Vagina (tissue), 2 donors: ENCODE results near the gene AKAP8L. TPM values are rescaled to one million over a fixed set of nuclear protein-coding genes. Genes with fewer than 3 reads are reported as not detected.
"Not testable (repeated sequence)": the region's sequence is repeated elsewhere in the genome, so short reads cannot be mapped to it uniquely, and the experiment has no call there.

ENCODE experiments used
- DNase-seq, 2 donors: peaks; one replicate each; pipeline ENCODE4 v3.0.0-alpha.2; 2017; ENCODE audit errors: extremely low spot score in 2 of 2
- H3K27ac ChIP-seq: fragments of 200-600 bp; sonication (generic); one replicate; pipeline ENCODE4 v1.5.1; 2019
- H3K27me3 ChIP-seq: fragments of 200-600 bp; sonication (generic); one replicate; pipeline ENCODE4 v1.5.1; 2019
- H3K36me3 ChIP-seq, 2 donors: fragments of 200-600 bp; sonication (generic); one replicate each; pipeline ENCODE4 v1.5.1; 2017 to 2019
- H3K4me1 ChIP-seq: fragments of 200-600 bp; sonication (generic); one replicate; pipeline ENCODE4 v1.5.1; 2019
- H3K4me3 ChIP-seq, 2 donors: fragments of 200-600 bp; sonication (generic); 1 replicate in 1 of 2; 2 replicates in 1 of 2; pipeline ENCODE4 v1.5.1; 2016 to 2019
- H3K9me3 ChIP-seq: fragments of 200-600 bp; sonication (generic); one replicate; pipeline ENCODE4 v1.5.1; 2019
- CTCF ChIP-seq, 3 experiments: fragments of 450-650 bp in 2 of 3; fragments of 200-600 bp in 1 of 3; sonication (generic) in 1 of 3; IDR thresholded peaks; one replicate each; pipeline ENCODE4 v1.5.1; 2017 to 2019; ENCODE audit warnings: antibody characterized with exemption in 3 of 3, mild to moderate bottlenecking in 2 of 3, moderate library complexity in 2 of 3
- POLR2A ChIP-seq, 2 donors: fragments of 450-650 bp; IDR thresholded peaks; one replicate each; pipeline ENCODE4 v1.6.1; 2017; ENCODE audit warnings: antibody characterized with exemption in 2 of 2, mild to moderate bottlenecking in 2 of 2, moderate library complexity in 2 of 2
- POLR2AphosphoS5 ChIP-seq, 2 donors: sonication (generic); formaldehyde crosslinking; IDR thresholded peaks; one replicate each; pipeline ENCODE4 v1.9.0; 2017; ENCODE audit warnings: antibody characterized with exemption in 2 of 2, mild to moderate bottlenecking in 2 of 2, low read depth in 1 of 2; ENCODE audit not compliant: insufficient read depth in 1 of 2
- intact Hi-C: fragments of 100-400 bp; cut with DNase I; formaldehyde crosslinking; loops from one replicate; pipeline ENCODE4 v1.15.1; 2023
- total RNA-seq: library from RNA; depleted of rRNA; stranded (reverse); fragments of >200 nt; gene quantifications from one replicate; pipeline ENCODE4 v1.2.3, GENCODE V29; 2016

AKAP8L gene
- total RNA-seq, 1 donor from 2014 or later: 127 TPM

- Histone ChIP-seq H3K27ac (no peak overlapping the region), H3K27me3 (no peaks in the 10 kb centered on the region), H3K9me3 (no peaks in the 10 kb centered on the region), H3K4me3 (no peak overlapping the region), H3K36me3 (peaks cover 6 to 58% of the 10 kb centered on the region in 2 donors), H3K4me1 (no peaks in the 10 kb centered on the region)
- TF ChIP-seq POLR2A (IDR thresholded peaks at IDR 0.05) (no peak), POLR2AphosphoS5 (IDR thresholded peaks at IDR 0.05; ENCODE audit: insufficient read depth in 1 of 2, low read depth in 1 of 2) (no peak), CTCF (IDR thresholded peaks at IDR 0.05) (no peak)
- intact Hi-C loops: no loop called here
- DNase-seq: no peak
Observed at GRCh38 chr19:15354566-15355296, 64.1 kb downstream of the AKAP8L start.

GRCh38 chr19:15353908-15354307 is 64.9 kb downstream of the AKAP8L start:
- no peak for DNase-seq
- H3K9me3 ChIP-seq: no peaks in the 10 kb centered on the region
- intact Hi-C loops: no loop called here
- peaks cover 6 to 51% of the 10 kb centered on the region in 2 donors for H3K36me3 ChIP-seq
- no peak overlapping the region for H3K27ac ChIP-seq
- no peak for TF ChIP-seq POLR2AphosphoS5 (IDR thresholded peaks at IDR 0.05; ENCODE audit: insufficient read depth in 1 of 2, low read depth in 1 of 2)
- TF ChIP-seq CTCF (IDR thresholded peaks at IDR 0.05): no peak
- TF ChIP-seq POLR2A (IDR thresholded peaks at IDR 0.05): no peak
- H3K27me3 ChIP-seq: no peaks in the 10 kb centered on the region
- H3K4me1 ChIP-seq: no peaks in the 10 kb centered on the region
- H3K4me3 ChIP-seq: no peak overlapping the region

- peaks cover 6 to 37% of the 10 kb centered on the region in 2 donors for H3K36me3 ChIP-seq
- DNase-seq, H3K4me1 ChIP-seq, H3K9me3 ChIP-seq, H3K27ac ChIP-seq, H3K4me3 ChIP-seq, intact Hi-C loops, H3K27me3 ChIP-seq: not testable (repeated sequence)
Observed at GRCh38 chr19:15352535-15352934, 66.3 kb downstream of the AKAP8L start.

DNA sequence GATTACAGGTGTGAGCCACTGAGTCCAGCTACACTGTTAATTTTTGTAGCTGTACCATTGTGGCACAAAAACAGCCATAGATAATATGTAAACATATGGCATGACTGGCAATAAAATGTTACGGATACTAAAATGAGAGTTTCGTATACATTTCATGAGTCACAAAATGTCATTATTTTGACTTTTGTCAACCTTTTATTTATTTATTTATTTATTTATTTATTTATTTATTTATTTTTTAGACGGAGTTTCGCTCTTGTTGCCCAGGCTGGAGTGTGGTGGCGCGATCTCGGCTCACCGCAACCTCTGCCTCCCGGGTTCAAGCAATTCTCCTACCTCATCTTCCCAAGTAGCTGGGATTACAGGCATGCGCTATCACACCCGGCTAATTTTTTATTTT is 77.5 kb downstream of the AKAP8L start:
- DNase-seq, H3K27ac ChIP-seq, H3K4me3 ChIP-seq, H3K9me3 ChIP-seq, H3K4me1 ChIP-seq, H3K27me3 ChIP-seq, H3K36me3 ChIP-seq, intact Hi-C loops: not testable (repeated sequence)

GRCh38 chr19:15340086-15340485 is 78.7 kb downstream of the AKAP8L start:
- intact Hi-C loops: no loop called here
- peaks cover 0 to 10% of the 10 kb centered on the region in 2 donors for H3K36me3 ChIP-seq

More at GRCh38 chr19:15340086-15340485, 78.7 kb downstream of the AKAP8L start:
- Histone ChIP-seq H3K27ac (no peak overlapping the region), H3K9me3 (no peaks in the 10 kb centered on the region), H3K27me3 (no peaks in the 10 kb centered on the region), H3K4me3 (no peak overlapping the region), H3K4me1 (no peaks in the 10 kb centered on the region)
- no peak for DNase-seq
- no peak for TF ChIP-seq POLR2A (IDR thresholded peaks at IDR 0.05)
- TF ChIP-seq CTCF (IDR thresholded peaks at IDR 0.05): no peak
- TF ChIP-seq POLR2AphosphoS5 (IDR thresholded peaks at IDR 0.05; ENCODE audit: insufficient read depth in 1 of 2, low read depth in 1 of 2): no peak
